Activated naive CD4-positive, alpha-beta T cell treated with anti-CD3 and anti-CD28 coated beads, Interleukin-2, amount 50 U/mL, for 24 hours (primary cell): ENCODE results near the gene SEMA3D.

Experiments used
- H3K27ac Mint-ChIP-seq: one replicate; pipeline ENCODE4 v1.8.0; 2021; ENCODE audit warnings: mild to moderate bottlenecking, mixed read lengths
- H3K27me3 Mint-ChIP-seq: one replicate; pipeline ENCODE4 v1.8.0; 2021; ENCODE audit warnings: mixed read lengths
- H3K36me3 Mint-ChIP-seq: one replicate; pipeline ENCODE4 v1.8.0; 2021; ENCODE audit warnings: mixed read lengths
- H3K4me1 Mint-ChIP-seq: one replicate; pipeline ENCODE4 v1.8.0; 2021; ENCODE audit warnings: mixed read lengths
- H3K4me3 Mint-ChIP-seq: one replicate; pipeline ENCODE4 v1.8.0; 2021; ENCODE audit warnings: mild to moderate bottlenecking, mixed read lengths
- H3K9me3 Mint-ChIP-seq: one replicate; pipeline ENCODE4 v1.8.0; 2021; ENCODE audit warnings: mixed read lengths

Gene SEMA3D

DNA sequence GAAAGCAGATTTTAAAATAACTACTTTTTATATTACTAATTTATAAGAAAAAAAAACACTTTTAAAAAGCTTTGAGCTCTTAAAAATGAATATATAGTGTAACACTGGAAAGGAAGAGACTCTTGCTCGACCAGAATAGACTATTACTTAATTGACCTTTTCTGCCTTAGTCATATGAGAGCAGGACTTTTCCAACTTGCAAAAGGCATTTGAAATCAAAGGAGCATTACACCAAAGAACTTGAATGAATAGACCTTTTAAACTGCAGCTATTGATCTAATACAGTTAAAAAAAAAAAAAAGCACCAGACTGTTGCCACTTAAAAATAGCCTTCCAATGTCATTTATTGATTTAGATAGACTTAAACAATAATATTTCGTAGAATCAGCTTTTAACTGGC lies 17.2 kb upstream of the SEMA3D start:
- no peak overlapping the region for H3K27ac Mint-ChIP-seq
- H3K36me3 Mint-ChIP-seq, result no peaks in the 10 kb centered on the region
- H3K27me3 Mint-ChIP-seq, result no peaks in the 10 kb centered on the region
- no peak overlapping the region for H3K4me3 Mint-ChIP-seq
- H3K4me1 Mint-ChIP-seq, result no peaks in the 10 kb centered on the region
- no peaks in the 10 kb centered on the region for H3K9me3 Mint-ChIP-seq

DNA sequence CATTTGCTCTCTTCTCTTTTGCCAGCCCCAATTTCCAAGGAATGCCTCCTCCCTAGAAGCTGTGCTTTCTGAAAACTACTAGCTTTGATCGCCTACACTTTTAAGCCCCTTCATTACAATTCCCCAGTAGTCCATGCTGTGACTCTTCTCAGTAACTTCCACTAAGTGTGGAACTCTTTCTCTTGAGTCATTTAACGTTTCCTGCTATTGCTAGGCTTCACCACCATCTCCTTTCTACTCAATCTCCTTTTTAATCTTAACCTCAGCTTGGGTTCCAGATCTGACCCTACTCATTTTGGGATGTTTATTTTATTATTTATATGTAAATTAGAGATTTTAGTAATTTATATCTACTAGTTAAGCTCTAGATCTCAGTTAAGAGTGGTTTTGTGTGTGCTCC lies 14.4 kb upstream of the SEMA3D start:
- no peaks in the 10 kb centered on the region for H3K9me3 Mint-ChIP-seq

DNA sequence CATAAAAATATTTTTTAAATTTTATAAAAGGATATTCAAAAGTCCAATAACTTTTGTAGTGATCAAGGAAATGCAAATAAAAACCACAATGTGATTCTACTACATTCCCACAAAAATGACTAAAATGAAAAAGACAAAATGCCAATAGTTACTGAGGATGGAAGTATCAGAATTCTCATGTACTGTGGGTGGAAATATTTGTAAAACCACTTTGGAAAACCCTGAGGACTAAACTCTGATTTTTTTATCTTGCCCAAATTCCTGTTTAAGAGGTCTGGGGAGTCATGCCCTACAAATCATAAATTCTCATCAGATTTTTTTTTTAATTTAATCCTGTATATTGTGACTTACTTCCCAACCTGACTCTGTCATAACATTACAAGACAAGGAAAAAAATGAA lies 9.8 kb upstream of the SEMA3D start:
- Mint-ChIP-seq H3K4me3 (no peak overlapping the region), H3K36me3 (no peaks in the 10 kb centered on the region), H3K9me3 (no peaks in the 10 kb centered on the region)

More for the DNA sequence above, 14.4 kb upstream of the SEMA3D start:
- Mint-ChIP-seq H3K27me3 (no peaks in the 10 kb centered on the region), H3K4me1 (no peaks in the 10 kb centered on the region), H3K27ac (no peak overlapping the region), H3K4me3 (no peak overlapping the region), H3K36me3 (no peaks in the 10 kb centered on the region)

DNA sequence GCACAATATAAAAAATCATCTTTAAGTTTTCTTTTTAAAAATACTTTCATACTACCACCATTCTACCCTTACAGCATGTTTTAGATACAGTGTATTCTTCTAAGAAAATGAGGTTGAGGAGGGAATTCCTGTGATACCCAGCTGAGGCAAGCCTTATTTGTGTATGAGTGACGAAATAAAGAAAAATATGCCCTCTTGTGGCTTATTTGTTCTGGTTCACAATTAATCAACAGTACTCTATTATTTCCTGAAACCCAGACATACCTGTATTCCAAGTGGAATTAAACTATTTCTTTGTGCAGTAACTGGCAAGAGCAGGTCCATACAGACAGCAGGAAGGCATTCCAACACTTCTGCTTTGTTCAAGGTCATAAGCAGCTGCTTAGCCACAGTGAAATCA lies 4.5 kb upstream of the SEMA3D start:
- Mint-ChIP-seq H3K36me3 (no peaks in the 10 kb centered on the region), H3K4me1 (no peaks in the 10 kb centered on the region), H3K27ac (no peak overlapping the region), H3K27me3 (peaks cover 7% of the 10 kb centered on the region), H3K9me3 (no peaks in the 10 kb centered on the region), H3K4me3 (no peak overlapping the region)

More for the DNA sequence above, 9.8 kb upstream of the SEMA3D start:
- H3K4me1 Mint-ChIP-seq, result no peaks in the 10 kb centered on the region
- no peak overlapping the region for H3K27ac Mint-ChIP-seq
- H3K27me3 Mint-ChIP-seq, result no peaks in the 10 kb centered on the region

DNA sequence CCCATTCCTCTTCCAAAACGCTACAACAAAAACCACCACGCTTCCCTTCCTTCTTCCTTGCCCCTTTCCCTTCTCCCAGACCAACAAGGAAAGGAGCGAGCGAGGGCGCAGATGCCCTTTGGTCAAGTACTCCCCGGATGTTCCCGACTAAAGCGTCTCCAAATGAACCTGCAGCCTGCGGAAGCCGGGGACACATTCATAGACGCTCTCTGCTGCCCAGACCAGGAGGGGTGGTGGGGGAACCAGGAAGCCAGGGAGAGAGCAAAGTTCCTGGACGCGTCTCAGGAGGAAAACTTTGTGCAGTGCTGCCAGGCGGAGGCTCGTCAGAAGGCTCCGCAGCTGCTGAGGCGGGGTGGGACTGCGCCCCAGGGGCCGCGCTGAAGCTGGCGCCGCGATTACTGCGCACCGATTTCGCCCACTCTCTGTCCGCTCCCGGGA lies 754 bp downstream of the SEMA3D start:
- no peak overlapping the region for H3K27ac Mint-ChIP-seq
- H3K9me3 Mint-ChIP-seq, result no peaks in the 10 kb centered on the region
- no peak overlapping the region for H3K4me3 Mint-ChIP-seq
- H3K4me1 Mint-ChIP-seq, result no peaks in the 10 kb centered on the region
- H3K36me3 Mint-ChIP-seq, result no peaks in the 10 kb centered on the region
- H3K27me3 Mint-ChIP-seq, result peaks cover 15% of the 10 kb centered on the region

DNA sequence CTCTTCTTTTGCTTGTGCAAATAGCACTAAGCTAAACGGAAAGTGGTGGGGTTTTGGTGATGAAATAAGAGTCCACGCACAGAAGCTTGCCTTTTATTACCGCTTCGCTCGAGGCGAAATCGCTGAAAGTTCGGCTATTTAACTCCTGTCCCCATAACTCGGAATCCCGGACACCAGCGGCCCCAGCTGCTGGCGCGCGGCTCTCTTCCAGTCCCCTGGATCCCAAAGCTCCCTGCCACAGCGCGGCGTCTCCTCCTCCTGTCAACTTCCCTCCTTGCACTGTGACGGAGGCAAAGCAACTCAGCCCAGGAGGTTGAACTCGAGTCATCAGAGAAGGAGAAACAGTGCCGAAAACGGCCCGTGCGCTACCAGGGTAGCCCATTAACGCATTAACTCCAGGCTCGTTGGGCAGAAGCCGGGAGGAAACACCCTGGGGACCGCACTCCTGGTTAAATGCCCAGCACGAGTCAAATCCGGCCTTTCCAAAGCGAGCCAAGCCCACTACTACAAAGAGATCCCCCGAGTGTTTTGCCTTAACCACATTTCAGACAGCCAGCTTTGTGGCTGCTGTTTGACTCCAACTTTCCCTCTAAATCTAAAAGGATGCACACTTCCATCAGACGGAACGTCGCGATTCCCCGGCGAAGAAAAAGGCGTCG lies 1.3 kb downstream of the SEMA3D start:
- H3K4me3 Mint-ChIP-seq, result no peak overlapping the region

DNA sequence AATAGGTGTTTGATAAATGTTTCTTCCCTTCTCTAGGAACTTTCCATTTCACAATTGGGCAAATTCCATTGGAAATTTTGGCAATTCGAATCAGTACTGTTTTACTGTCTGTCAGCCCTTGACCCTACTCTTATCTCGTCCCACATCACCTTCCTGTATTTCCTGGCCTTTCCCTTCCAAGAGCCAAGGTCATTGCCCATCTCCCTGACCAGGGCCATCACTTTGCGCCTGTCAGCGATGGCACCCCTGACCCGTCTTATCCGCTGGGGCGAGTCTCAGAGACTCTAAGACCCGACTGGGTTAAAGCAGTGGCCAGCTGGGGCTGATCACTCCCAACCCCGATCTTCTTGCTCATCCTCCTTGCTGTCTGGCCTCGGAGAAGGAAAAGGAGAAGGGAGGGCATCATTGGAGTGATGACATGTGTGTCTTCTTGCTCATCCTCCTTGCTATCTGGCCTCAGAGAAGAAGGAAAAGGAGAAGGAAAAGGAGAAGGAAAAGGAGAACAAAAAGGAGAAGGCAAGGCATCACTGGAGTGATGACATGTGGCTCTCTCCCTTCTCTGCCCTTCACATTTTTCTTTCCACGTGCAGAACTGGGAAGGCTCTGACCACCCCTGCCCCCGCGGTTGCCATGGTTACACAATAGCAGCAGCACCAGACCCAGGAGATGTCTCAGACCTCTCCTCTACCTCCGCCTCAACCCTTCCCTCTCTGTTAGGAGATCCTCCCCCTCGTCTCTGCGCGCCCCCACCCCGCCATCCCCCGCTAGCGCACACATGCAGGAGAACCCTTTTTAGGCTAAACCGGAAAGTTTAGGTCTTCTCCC lies 2.0 kb downstream of the SEMA3D start:
- H3K4me1 Mint-ChIP-seq, result no peaks in the 10 kb centered on the region
- H3K9me3 Mint-ChIP-seq, result no peaks in the 10 kb centered on the region
- peaks cover 15% of the 10 kb centered on the region for H3K27me3 Mint-ChIP-seq
- no peak overlapping the region for H3K4me3 Mint-ChIP-seq
- no peak overlapping the region for H3K27ac Mint-ChIP-seq
- no peaks in the 10 kb centered on the region for H3K36me3 Mint-ChIP-seq

More for the DNA sequence above, 1.3 kb downstream of the SEMA3D start:
- Mint-ChIP-seq H3K27ac (no peak overlapping the region), H3K27me3 (peaks cover 15% of the 10 kb centered on the region), H3K36me3 (no peaks in the 10 kb centered on the region), H3K9me3 (no peaks in the 10 kb centered on the region), H3K4me1 (no peaks in the 10 kb centered on the region)

DNA sequence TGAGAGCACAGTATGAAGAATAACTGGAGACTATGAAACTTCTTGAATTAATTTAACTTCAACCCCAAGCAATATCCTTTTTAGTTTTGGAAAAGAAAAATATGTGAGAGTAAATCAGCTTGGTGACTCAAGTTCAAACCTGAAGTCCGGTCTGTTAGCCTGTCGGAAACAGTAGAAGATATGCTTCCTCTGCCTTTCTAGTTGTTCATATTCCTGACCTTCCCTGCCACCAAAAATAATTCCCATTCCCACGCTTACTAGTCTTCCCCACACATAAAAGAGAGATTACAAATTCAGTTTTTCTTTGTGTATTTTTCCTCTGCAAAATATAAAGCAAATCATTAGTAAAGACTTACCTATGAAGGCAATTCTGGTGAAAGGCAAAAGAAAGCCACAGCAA lies 3.6 kb downstream of the SEMA3D start:
- H3K36me3 Mint-ChIP-seq, result no peaks in the 10 kb centered on the region
- H3K27ac Mint-ChIP-seq, result no peak overlapping the region
- peaks cover 15% of the 10 kb centered on the region for H3K27me3 Mint-ChIP-seq
- H3K9me3 Mint-ChIP-seq, result no peaks in the 10 kb centered on the region
- H3K4me1 Mint-ChIP-seq, result no peaks in the 10 kb centered on the region
- H3K4me3 Mint-ChIP-seq, result no peak overlapping the region

DNA sequence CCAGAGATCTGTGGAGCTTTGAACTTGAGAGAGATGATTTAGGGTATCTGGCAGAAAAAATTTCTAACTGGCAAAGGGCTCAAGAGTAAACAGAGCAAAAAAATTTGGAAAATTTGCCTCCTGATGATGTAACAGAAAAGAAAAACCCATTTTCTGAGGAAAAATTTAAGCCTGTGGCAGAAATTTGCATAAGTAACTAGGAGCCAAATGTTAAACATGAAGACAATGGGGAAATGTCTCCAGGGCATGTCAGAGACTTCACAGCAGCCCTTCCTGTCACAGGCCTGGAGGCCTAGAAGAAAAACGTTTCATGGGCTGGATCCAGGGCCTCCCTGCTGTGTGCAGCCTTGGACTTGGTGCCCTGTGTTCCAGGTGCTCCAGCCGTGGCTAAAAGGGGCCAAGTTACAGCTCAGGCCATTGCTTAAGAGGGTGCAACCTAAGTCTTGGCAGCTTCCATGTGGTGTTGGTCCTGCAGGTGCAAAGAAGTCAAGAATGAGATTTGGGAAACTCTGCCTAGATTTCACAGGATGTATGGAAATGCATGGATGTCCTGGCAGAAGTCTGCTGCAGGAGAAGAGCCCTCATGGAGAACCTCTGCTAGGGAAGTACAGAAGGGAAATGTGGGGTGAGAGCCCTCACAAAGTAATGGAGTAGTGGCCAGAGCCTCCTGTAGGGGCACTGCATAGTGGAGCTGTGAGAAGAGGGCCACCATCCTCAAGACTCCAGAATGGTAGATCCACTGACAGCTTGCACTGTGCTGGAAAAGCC lies 8.1 kb downstream of the SEMA3D start:
- H3K4me3 Mint-ChIP-seq, result no peak overlapping the region
- H3K9me3 Mint-ChIP-seq, result no peaks in the 10 kb centered on the region
- no peaks in the 10 kb centered on the region for H3K27me3 Mint-ChIP-seq
- no peaks in the 10 kb centered on the region for H3K36me3 Mint-ChIP-seq
- no peaks in the 10 kb centered on the region for H3K4me1 Mint-ChIP-seq
- H3K27ac Mint-ChIP-seq, result no peak overlapping the region

DNA sequence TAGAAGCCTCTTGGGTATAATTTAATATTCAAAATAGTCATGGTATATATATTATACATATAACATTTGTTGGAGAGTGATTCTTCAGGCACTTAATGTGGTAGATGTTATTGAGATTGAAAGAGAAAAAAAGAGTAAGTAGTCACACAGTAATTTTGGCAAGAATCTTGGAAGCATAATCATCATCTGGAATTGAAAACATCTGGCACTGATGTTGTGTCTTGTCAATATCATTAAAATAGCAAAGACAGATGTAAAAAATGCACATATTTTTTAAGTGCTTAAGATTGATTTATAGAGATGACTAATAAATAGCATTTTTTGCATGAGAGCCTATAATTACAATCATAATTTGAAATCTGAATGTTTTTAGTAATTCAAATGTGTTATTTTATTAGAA lies 9.5 kb downstream of the SEMA3D start:
- H3K4me1 Mint-ChIP-seq, result no peaks in the 10 kb centered on the region
- no peak overlapping the region for H3K27ac Mint-ChIP-seq
- no peak overlapping the region for H3K4me3 Mint-ChIP-seq
- no peaks in the 10 kb centered on the region for H3K9me3 Mint-ChIP-seq
- no peaks in the 10 kb centered on the region for H3K27me3 Mint-ChIP-seq
- no peaks in the 10 kb centered on the region for H3K36me3 Mint-ChIP-seq

DNA sequence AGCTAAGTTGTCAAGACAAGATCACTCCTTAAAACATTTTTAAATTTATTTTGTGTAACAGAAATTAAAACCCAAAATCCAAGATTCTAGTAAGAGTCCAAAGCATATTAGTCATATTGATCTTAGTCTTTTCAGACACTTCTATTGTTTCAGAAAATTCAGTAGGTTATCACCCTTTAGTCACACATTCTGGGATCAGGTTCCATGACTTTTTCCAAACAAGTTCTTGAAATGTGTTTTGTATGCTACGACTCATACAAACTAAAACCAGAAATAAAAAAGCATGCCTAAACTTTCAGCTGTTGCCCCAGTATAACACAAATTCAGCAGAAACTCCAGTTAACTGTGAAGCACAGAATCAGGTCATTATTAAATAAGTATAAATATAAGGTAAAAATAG lies 10.7 kb downstream of the SEMA3D start:
- Mint-ChIP-seq H3K36me3 (no peaks in the 10 kb centered on the region), H3K4me1 (no peaks in the 10 kb centered on the region), H3K27me3 (no peaks in the 10 kb centered on the region), H3K27ac (no peak overlapping the region), H3K9me3 (no peaks in the 10 kb centered on the region), H3K4me3 (no peak overlapping the region)

DNA sequence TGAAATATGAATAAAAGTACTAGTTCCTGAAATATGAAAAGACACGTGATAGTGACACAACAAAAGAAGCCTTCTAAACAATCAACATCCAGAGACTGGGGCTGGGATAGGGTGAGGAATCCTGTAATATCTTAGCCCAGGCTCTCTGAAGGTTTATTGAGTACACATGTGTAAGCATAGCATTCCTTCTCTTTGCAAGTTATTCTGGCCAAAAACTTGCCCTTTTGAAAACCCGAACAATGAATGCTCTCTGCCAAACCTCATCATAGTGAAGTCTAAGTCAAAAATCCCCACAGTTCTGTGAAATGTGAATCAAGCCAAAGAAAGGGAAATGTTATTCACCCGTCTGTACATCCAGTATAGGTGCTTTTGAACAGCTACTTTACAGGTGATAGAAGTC lies 11.6 kb downstream of the SEMA3D start:
- no peak overlapping the region for H3K27ac Mint-ChIP-seq
- H3K4me3 Mint-ChIP-seq, result no peak overlapping the region
- no peaks in the 10 kb centered on the region for H3K36me3 Mint-ChIP-seq
- H3K4me1 Mint-ChIP-seq, result no peaks in the 10 kb centered on the region
- H3K9me3 Mint-ChIP-seq, result no peaks in the 10 kb centered on the region
- H3K27me3 Mint-ChIP-seq, result no peaks in the 10 kb centered on the region

DNA sequence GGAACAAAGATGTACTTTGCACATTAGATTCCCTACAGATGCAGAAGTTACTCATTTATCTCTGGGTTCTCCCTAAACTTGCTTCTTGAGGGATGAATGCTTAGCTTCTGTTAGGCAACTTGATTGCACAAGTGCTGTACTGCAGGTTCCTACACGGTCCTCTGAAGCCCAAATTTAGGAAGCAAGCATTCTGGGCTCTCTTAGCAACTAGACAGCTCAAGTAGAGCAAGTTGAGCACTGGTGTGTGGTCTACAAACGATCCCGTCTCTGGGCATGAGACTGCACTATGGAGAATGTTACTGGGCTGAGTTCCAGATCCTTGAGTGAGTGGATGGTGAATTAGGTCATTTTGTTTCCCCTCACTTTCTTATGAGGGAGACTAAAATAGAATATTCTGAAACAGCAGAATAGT lies 14.3 kb downstream of the SEMA3D start:
- Mint-ChIP-seq H3K4me1 (no peaks in the 10 kb centered on the region), H3K27me3 (no peaks in the 10 kb centered on the region), H3K36me3 (no peaks in the 10 kb centered on the region), H3K27ac (no peak overlapping the region), H3K4me3 (no peak overlapping the region), H3K9me3 (no peaks in the 10 kb centered on the region)

DNA sequence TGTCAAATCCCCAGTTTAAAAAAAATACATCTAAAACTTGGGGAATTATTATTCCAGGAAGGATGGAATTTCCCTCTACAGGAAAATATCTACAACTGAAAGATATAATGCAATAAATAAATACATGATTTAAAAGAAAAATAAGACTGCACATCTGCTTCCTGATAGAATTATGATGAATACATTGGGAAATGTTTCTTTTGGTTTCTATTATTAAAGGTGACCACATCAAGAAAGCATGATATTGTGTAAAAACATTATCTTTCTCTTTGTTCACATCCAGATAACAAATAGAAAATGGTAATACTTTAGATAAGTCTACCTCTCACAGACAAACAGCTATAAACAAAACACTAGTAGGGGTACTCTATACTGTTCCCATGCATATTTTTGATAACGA lies 19.2 kb downstream of the SEMA3D start:
- no peaks in the 10 kb centered on the region for H3K4me1 Mint-ChIP-seq
- no peak overlapping the region for H3K27ac Mint-ChIP-seq
- no peaks in the 10 kb centered on the region for H3K27me3 Mint-ChIP-seq
- no peaks in the 10 kb centered on the region for H3K36me3 Mint-ChIP-seq
- H3K9me3 Mint-ChIP-seq, result peaks cover 4% of the 10 kb centered on the region
- no peak overlapping the region for H3K4me3 Mint-ChIP-seq

DNA sequence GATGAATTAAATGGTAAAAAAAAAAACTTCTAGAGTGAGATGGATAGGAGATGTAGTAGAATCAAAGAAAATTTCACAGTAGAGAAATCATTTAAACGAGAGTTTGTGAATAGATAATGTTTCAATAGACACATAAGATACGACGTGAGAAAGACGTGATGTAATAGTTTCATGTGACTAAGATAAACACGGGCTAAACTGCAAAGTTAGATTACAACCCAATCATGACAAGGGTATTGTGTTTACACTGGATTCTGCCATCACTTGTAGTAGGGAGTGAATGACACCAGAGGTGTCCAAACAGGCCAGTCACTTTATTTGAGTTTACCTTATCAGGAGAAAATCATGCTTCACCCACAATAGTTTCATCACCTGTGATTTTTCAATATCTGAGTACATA lies 21.6 kb downstream of the SEMA3D start:
- H3K27me3 Mint-ChIP-seq, result no peaks in the 10 kb centered on the region
- peaks cover 9% of the 10 kb centered on the region for H3K9me3 Mint-ChIP-seq
- H3K4me3 Mint-ChIP-seq, result no peak overlapping the region
- no peaks in the 10 kb centered on the region for H3K36me3 Mint-ChIP-seq
- H3K4me1 Mint-ChIP-seq, result no peaks in the 10 kb centered on the region
- H3K27ac Mint-ChIP-seq, result no peak overlapping the region

DNA sequence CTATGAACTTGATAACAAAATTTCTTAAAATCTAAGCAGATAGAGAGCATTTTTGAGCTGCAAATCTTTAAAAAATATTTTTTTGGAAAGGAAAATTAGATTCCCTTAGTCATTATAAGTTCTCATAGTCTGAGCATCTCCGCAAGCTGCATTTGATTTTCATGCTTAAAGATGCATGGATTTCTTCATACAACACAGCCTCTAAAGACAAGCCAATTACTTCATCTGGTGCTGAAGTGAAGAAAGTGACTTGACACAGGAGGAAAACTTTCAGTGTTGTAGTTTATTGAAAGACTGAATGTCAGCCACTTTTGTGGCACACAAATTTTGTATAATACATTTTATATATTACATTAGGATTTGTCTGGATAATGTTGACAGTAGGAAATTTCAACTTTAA lies 22.5 kb downstream of the SEMA3D start:
- Mint-ChIP-seq H3K36me3 (no peaks in the 10 kb centered on the region), H3K27ac (no peak overlapping the region), H3K27me3 (peaks cover 2% of the 10 kb centered on the region), H3K9me3 (peaks cover 10% of the 10 kb centered on the region), H3K4me1 (no peaks in the 10 kb centered on the region), H3K4me3 (no peak overlapping the region)
